B cell (primary cell): ENCODE results near the gene GRID1. TPM values are rescaled to one million over a fixed set of nuclear protein-coding genes. Genes with fewer than 3 reads are reported as not detected.

Source experiments
- ATAC-seq: fragments of 200-7000 bp; cut with Tn5 transposase; one replicate; pipeline ENCODE4 v1.10.0; 2021; ENCODE audit warnings: low read depth, mild to moderate bottlenecking, moderate number of reproducible peaks, moderate library complexity
- CTCF ChIA-PET: fragments of 350-600 bp; sonication (Branson Sonifier 250); formaldehyde crosslinking; loops from one replicate; lab custom pipeline; 2021; ENCODE audit warnings: antibody characterized with exemption, inconsistent platforms; lab: Charles Lee
- POLR2A ChIA-PET: fragments of 350-600 bp; sonication (Branson Sonifier 250); formaldehyde crosslinking; loops from one replicate; lab custom pipeline; 2021; ENCODE audit warnings: antibody characterized with exemption; lab: Charles Lee
- DNase-seq: peaks from one replicate; pipeline ENCODE4 v3.0.0; 2013
- H2AFZ ChIP-seq: 2 replicates; pipeline ENCODE4 v1.6.1; 2012; ENCODE audit warnings: mild to moderate bottlenecking, low read depth, low read length; ENCODE audit not compliant: insufficient read depth, poor library complexity, severe bottlenecking
- H3K27ac ChIP-seq, 2 donors: 1 replicate in 1 of 2; 2 replicates in 1 of 2; pipeline ENCODE4 v1.5.1; 2012 to 2013; ENCODE audit warnings: low read length in 2 of 2, mild to moderate bottlenecking in 2 of 2, moderate library complexity in 1 of 2
- H3K27me3 ChIP-seq, 4 experiments: fragments of 200-600 bp in 1 of 4; sonication (generic) in 1 of 4; replicated peaks in 1 of 4; 1 replicate in 2 of 4; 2 replicates in 2 of 4; pipeline versions ENCODE4 v1.6.1 to v1.7.0; 2013 to 2016; ENCODE audit warnings: low read length in 3 of 4, mild to moderate bottlenecking in 2 of 4, mixed read lengths in 1 of 4, moderate library complexity in 1 of 4; ENCODE audit not compliant: insufficient read depth in 4 of 4, control insufficient read depth in 3 of 4; ENCODE audit errors: control extremely low read depth in 1 of 4
- H3K36me3 ChIP-seq, 2 experiments: replicated peaks in 1 of 2; 1 replicate in 1 of 2; 2 replicates in 1 of 2; pipeline versions ENCODE4 v1.6.1 to v1.7.1; 2013; ENCODE audit warnings: low read length in 1 of 2; ENCODE audit not compliant: insufficient read depth in 2 of 2, control insufficient read depth in 1 of 2; ENCODE audit errors: control extremely low read depth in 1 of 2, extremely low read depth in 1 of 2
- H3K4me1 ChIP-seq, 2 donors: fragments of 200-600 bp in 1 of 2; sonication (generic) in 1 of 2; 1 replicate in 1 of 2; 2 replicates in 1 of 2; pipeline versions ENCODE4 v1.5.1 to v1.6.1; 2013 to 2017; ENCODE audit warnings: low read length in 2 of 2; ENCODE audit not compliant: control insufficient read depth in 2 of 2, insufficient read depth in 2 of 2
- H3K4me2 ChIP-seq: replicated peaks from 2 replicates; pipeline ENCODE3; 2012; ENCODE audit warnings: mild to moderate bottlenecking, low read depth, low read length; ENCODE audit not compliant: poor library complexity, severe bottlenecking
- H3K4me3 ChIP-seq, 5 experiments: fragments of 200-600 bp in 1 of 5; sonication (generic) in 1 of 5; 1 replicate in 3 of 5; 2 replicates in 2 of 5; pipeline versions ENCODE4 v1.5.1 to v1.7.0; 2011 to 2016; ENCODE audit warnings: low read length in 4 of 5, mild to moderate bottlenecking in 4 of 5, low read depth in 2 of 5, control low read depth in 1 of 5, moderate library complexity in 1 of 5; ENCODE audit not compliant: insufficient read depth in 1 of 5; ENCODE audit errors: control extremely low read depth in 1 of 5, extremely low read depth in 1 of 5
- H3K79me2 ChIP-seq: fragments of 200-600 bp; sonication (generic); one replicate; pipeline ENCODE4 v1.6.0; 2016; ENCODE audit warnings: low read length; ENCODE audit not compliant: control insufficient read depth, insufficient read depth
- H3K9ac ChIP-seq: fragments of 200-600 bp; sonication (generic); 2 replicates; pipeline ENCODE4 v1.6.1; 2017; ENCODE audit warnings: mild to moderate bottlenecking, low read length, moderate library complexity
- H3K9me3 ChIP-seq, 3 donors: one replicate each; pipeline versions ENCODE4 v1.6.1 to v1.7.1; 2013; ENCODE audit warnings: low read length in 2 of 3; ENCODE audit not compliant: control insufficient read depth in 2 of 3, insufficient read depth in 1 of 3; ENCODE audit errors: control extremely low read depth in 1 of 3
- H4K20me1 ChIP-seq: 2 replicates; pipeline ENCODE4 v1.6.0; 2012; ENCODE audit warnings: mild to moderate bottlenecking, low read length; ENCODE audit not compliant: insufficient read depth, control insufficient read depth, poor library complexity, severe bottlenecking
- H3K27ac Mint-ChIP-seq: one replicate; pipeline ENCODE4 v1.8.0; 2021; ENCODE audit warnings: mixed read lengths
- H3K27me3 Mint-ChIP-seq: one replicate; pipeline ENCODE4 v1.8.0; 2021; ENCODE audit warnings: mixed read lengths
- H3K4me1 Mint-ChIP-seq: one replicate; pipeline ENCODE4 v1.8.0; 2021; ENCODE audit warnings: mixed read lengths
- H3K4me3 Mint-ChIP-seq: one replicate; pipeline ENCODE4 v1.8.0; 2021; ENCODE audit warnings: mixed read lengths
- H3K9me3 Mint-ChIP-seq: one replicate; pipeline ENCODE4 v1.8.0; 2022; ENCODE audit warnings: mixed read lengths; ENCODE audit not compliant: insufficient read depth
- EZH2 ChIP-seq: IDR thresholded peaks from 2 replicates; pipeline ENCODE4 v1.6.1; 2012; ENCODE audit warnings: borderline replicate concordance, low read depth, mild to moderate bottlenecking, moderate library complexity, low read length; ENCODE audit not compliant: insufficient read depth, poor library complexity, severe bottlenecking
- WGBS: methylation state at CpG from one replicate; pipeline ENCODE4 v1.1.5; 2013; ENCODE audit warnings: missing lambda C conversion rate; ENCODE audit not compliant: insufficient coverage; 5-methylcytosine and 5-hydroxymethylcytosine counted together
- intact Hi-C: fragments of 100-400 bp; cut with micrococcal nuclease; formaldehyde crosslinking; loops from one replicate; pipeline ENCODE4 v1.10.0; 2022
- polyA plus RNA-seq: library from polyadenylated mRNA; depleted of rRNA; stranded (reverse); fragments of >200 nt; gene quantifications from 2 replicates; pipeline ENCODE4 v1.2.3, GENCODE V29; 2012
- total RNA-seq, 2 donors: library from RNA; stranded (reverse); fragments of 120-200 nt in 1 of 2; gene quantifications; 1 replicate in 1 of 2; 2 replicates in 1 of 2; pipeline versions ENCODE4 v1.2.3 to v1.2.4, GENCODE V29; 2013 to 2022
- TF ChIP-seq, protein P1 (sequence below): fragments of 200-600 bp; IDR thresholded peaks from one replicate; pipeline ENCODE4 v1.8.0; 2022; ENCODE audit warnings: antibody characterized with exemption, mild to moderate bottlenecking

GRID1 gene
- total and polyA plus RNA-seq, 2 donors (not counting 1 experiment from before 2014, with no cell fraction given) = not detected

DNA sequence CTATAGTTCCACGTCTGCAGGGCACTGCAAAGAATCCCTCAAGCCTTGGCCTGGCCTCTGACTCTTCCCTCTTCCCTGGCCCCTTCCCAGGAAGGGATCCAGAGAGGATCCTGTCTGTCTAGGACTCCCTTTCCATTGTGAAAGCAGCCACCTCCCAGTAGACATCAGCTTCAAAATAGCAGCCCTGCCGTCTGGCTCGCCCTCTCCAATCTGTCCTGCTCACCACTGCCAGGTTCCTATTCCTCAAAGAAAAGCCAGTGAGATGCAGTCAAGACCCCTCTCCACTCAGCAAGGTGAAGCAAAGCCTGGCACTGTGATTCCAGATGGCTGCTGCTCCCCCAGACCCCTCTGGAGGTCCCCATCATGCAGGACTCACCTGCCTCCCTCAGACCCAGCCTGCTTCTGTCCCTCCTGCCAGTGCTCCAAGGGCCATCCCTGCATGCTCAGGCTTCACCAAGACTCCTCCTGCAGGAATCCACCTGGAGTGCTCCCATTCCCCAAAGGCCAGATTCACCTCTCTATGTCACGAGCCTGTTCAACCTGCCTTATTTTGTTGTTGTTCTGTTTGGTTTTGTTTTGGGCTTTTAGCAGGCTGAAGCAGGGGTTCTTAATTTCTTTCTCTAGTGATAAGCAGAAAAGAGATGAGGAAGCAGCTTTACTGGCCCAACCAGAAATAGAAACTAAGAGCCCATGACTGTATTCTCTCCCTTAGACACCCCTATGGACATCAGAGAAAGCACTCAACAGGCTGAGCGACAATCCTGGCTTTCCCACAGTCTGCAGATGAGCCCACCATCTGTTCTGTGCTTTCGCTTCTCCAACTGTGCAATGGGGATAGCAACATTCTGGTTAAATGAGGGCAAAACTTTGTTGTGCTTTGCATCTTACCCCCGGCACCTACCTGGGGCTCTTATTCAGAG, 305.1 kb downstream of the GRID1 start:
- TF ChIP-seq, protein P1, sequence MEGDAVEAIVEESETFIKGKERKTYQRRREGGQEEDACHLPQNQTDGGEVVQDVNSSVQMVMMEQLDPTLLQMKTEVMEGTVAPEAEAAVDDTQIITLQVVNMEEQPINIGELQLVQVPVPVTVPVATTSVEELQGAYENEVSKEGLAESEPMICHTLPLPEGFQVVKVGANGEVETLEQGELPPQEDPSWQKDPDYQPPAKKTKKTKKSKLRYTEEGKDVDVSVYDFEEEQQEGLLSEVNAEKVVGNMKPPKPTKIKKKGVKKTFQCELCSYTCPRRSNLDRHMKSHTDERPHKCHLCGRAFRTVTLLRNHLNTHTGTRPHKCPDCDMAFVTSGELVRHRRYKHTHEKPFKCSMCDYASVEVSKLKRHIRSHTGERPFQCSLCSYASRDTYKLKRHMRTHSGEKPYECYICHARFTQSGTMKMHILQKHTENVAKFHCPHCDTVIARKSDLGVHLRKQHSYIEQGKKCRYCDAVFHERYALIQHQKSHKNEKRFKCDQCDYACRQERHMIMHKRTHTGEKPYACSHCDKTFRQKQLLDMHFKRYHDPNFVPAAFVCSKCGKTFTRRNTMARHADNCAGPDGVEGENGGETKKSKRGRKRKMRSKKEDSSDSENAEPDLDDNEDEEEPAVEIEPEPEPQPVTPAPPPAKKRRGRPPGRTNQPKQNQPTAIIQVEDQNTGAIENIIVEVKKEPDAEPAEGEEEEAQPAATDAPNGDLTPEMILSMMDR = no peak
- no peak for TF ChIP-seq EZH2
- ChIA-PET POLR2A (no interaction called here), CTCF (interaction anchor here (0.5 kb wide), 1 partner anchor 1872 kb away, joined by 3 read pairs; no protein-coding TSS in a partner anchor)
- WGBS = 79% methylated on average over 6 of the region's 7 CpGs
- H3K36me3 ChIP-seq = no peaks in the 10 kb centered on the region
- H3K4me1 Mint-ChIP-seq = no peaks in the 10 kb centered on the region
- no peak overlapping the region for H3K4me3 Mint-ChIP-seq
- H3K27ac Mint-ChIP-seq = no peak overlapping the region
- no peaks in the 10 kb centered on the region for H4K20me1 ChIP-seq
- H3K4me3 ChIP-seq = no peak overlapping the region
- no peaks in the 10 kb centered on the region for H3K4me1 ChIP-seq
- DNase-seq = no peak
- H3K27ac ChIP-seq = no peak overlapping the region
- H3K79me2 ChIP-seq = no peaks in the 10 kb centered on the region
- no peaks in the 10 kb centered on the region for H3K27me3 ChIP-seq
- H3K4me2 ChIP-seq = no peak overlapping the region
- peaks cover 30% of the 10 kb centered on the region for H3K27me3 Mint-ChIP-seq
- no peak overlapping the region for H3K9ac ChIP-seq
- intact Hi-C loops = no loop called here
- ATAC-seq = no peak
- H2AFZ ChIP-seq = no peak overlapping the region
- no peaks in the 10 kb centered on the region for H3K9me3 Mint-ChIP-seq
- H3K9me3 ChIP-seq = no peaks in the 10 kb centered on the region
